HG02763 (cell line): ENCODE measurements around the gene JMJD8.
A peak's percentile ranks its signal among the peaks of the same experiment; 100 is the strongest.

Experiments used
- ATAC-seq: cut with Tn5 transposase; IDR thresholded peaks from one replicate; pipeline ENCODE4 v1.9.1; 2021; ENCODE audit warnings: mild to moderate bottlenecking, moderate library complexity; ENCODE audit not compliant: unreplicated experiment

JMJD8 gene

GRCh38 chr16:644556-644955 lies 39.6 kb downstream of the JMJD8 start:
- ATAC-seq: no peak

GRCh38 chr16:643050-643368 lies 41.1 kb downstream of the JMJD8 start:
- no peak for ATAC-seq

GRCh38 chr16:642189-643049 lies 41.7 kb downstream of the JMJD8 start:
- ATAC-seq: peak; percentile 37

- ATAC-seq: peak; percentile 54
Observed at GRCh38 chr16:641326-642188, 42.6 kb downstream of the JMJD8 start, which contains the start of gene MCRIP2. Gene MCRIP2 (plus strand): TSS chr16:641828. CDS start chr16:641992, 164 bp downstream.

GRCh38 chr16:640614-641013 lies 43.5 kb downstream of the JMJD8 start:
- ATAC-seq: no peak

- ATAC-seq: no peak
Observed at GRCh38 chr16:638836-639235, 45.3 kb downstream of the JMJD8 start.

- ATAC-seq: no peak
Observed at GRCh38 chr16:638034-638543, 46.0 kb downstream of the JMJD8 start.

- no peak for ATAC-seq
Observed at GRCh38 chr16:637081-638018, 46.8 kb downstream of the JMJD8 start.

- peak; percentile 76 for ATAC-seq
Observed at GRCh38 chr16:636206-637080, 47.7 kb downstream of the JMJD8 start, which contains the start of gene METTL26. Gene METTL26 (minus strand): TSS chr16:636305. CDS start chr16:636290, 15 bp downstream.

- no peak for ATAC-seq
Observed at GRCh38 chr16:635573-636205, 48.4 kb downstream of the JMJD8 start.

- no peak for ATAC-seq
Observed at GRCh38 chr16:634996-635395, 49.1 kb downstream of the JMJD8 start.

GRCh38 chr16:634051-634670 lies 50.0 kb downstream of the JMJD8 start:
- no peak for ATAC-seq

- no peak for ATAC-seq
Observed at GRCh38 chr16:633336-634050, 50.6 kb downstream of the JMJD8 start.

- no peak for ATAC-seq
Observed at GRCh38 chr16:632486-633335, 51.4 kb downstream of the JMJD8 start.

GRCh38 chr16:631808-632358 lies 52.3 kb downstream of the JMJD8 start:
- no peak for ATAC-seq
